ENCODE results near the gene COQ9. TPM values are rescaled to one million over a fixed set of nuclear protein-coding genes. Genes with fewer than 3 reads are reported as not detected.

COQ9 gene
- total and polyA plus RNA-seq, 2 of the 4 experiments (the other 2 are of a cell fraction) = 57.9 to 58.5 TPM

DNA sequence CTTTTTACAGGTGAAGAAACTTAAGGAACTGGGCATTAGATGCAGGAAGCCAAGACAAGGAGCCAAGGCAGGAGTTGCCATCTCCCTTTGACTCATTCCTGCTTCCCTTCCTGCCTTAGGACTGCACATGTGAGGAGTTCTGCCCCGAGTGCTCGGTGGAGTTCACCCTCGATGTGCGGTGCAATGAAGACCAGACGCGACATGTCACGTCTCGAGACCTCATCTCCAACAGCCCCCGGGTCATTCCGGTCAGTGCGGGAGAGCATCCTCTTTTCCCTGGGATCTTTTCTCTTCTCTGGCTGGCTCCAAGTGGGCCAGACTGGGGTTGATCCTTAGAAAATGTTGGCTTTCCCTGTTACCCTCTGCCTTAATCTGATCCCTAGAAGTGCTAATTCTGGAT lies 21.8 kb downstream of the COQ9 start:
- H4K91ac ChIP-seq (ENCODE audit: insufficient read depth, low read depth, low read length) = no peak overlapping the region
- no peak overlapping the region for H4K5ac ChIP-seq (ENCODE audit: low read depth, low read length)
- no TSS peak for BruUV-seq (replicated peaks)
- no peak for ATAC-seq (ENCODE audit: low read depth)
- no peaks in the 10 kb centered on the region for H3K9me3 ChIP-seq (ENCODE audit: control insufficient read depth, insufficient read depth, low read length)
- H3K4ac ChIP-seq (ENCODE audit: low read depth, low read length) = no peak overlapping the region
- H4K8ac ChIP-seq (ENCODE audit: low read depth in 2 of 2, low read length in 2 of 2) = no peak overlapping the region
- no peak overlapping the region for H2AK9ac ChIP-seq (replicated peaks; ENCODE audit: low read depth, low read length, poor library complexity)
- H2AFZ ChIP-seq (replicated peaks; ENCODE audit: low read length, poor library complexity) = no peak overlapping the region
- H3K27me3 ChIP-seq (ENCODE audit: control insufficient read depth, insufficient read depth, low read length) = no peaks in the 10 kb centered on the region
- H3K4me3 ChIP-seq (ENCODE audit: insufficient read depth, low read depth, low read length) = no peak overlapping the region
- H3K56ac ChIP-seq (ENCODE audit: extremely low read depth, insufficient read depth, low read length) = no peak overlapping the region
- no peak overlapping the region for H3K23ac ChIP-seq (ENCODE audit: low read depth, low read length)
- ChIA-PET CTCF (no interaction called here), POLR2A (ENCODE audit: unreplicated experiment) (no interaction called here)
- in situ Hi-C loops (cut with MboI; ENCODE audit: low sequenced_read_pairs) (no loop called here), intact Hi-C loops (cut with micrococcal nuclease) (no loop called here), dilution Hi-C loops (cut with HindIII; ENCODE audit: low sequenced_read_pairs, unreplicated experiment) (no loop called here)
- peaks cover 14% of the 10 kb centered on the region; the same call in 1 of the 2 replicates for H4K20me1 ChIP-seq (ENCODE audit: insufficient read depth, low read length)
- H3K79me1 ChIP-seq (ENCODE audit: low read depth in 1 of 2, low read length in 2 of 2) = peaks cover 14 to 36% of the 10 kb centered on the region in 2 experiments
- H2BK120ac ChIP-seq (ENCODE audit: low read depth, low read length) = no peak overlapping the region
- no peak overlapping the region for H3K27ac ChIP-seq (ENCODE audit: insufficient read depth, low read length)
- no peak for DNase-seq
- H2BK20ac ChIP-seq (ENCODE audit: low read depth, low read length) = no peak overlapping the region
- no peak overlapping the region for H3K9ac ChIP-seq (ENCODE audit: low read depth, low read length)
- no peaks in the 10 kb centered on the region for H3K9me1 ChIP-seq (ENCODE audit: insufficient read depth, low read length)
- H2BK15ac ChIP-seq (ENCODE audit: low read depth, low read length) = no peak overlapping the region
- no peak overlapping the region for H3K18ac ChIP-seq (ENCODE audit: low read depth, low read length)
- peaks cover 69% of the 10 kb centered on the region for H3K36me3 ChIP-seq (ENCODE audit: control insufficient read depth, insufficient read depth, low read length)
- no peak overlapping the region for H2AK5ac ChIP-seq (ENCODE audit: low read depth, low read length)
- no peak overlapping the region for H3K14ac ChIP-seq (replicated peaks; ENCODE audit: low read depth, low read length)
- TF ChIP-seq USF2 (IDR thresholded peaks at IDR 0.05; ENCODE audit: low read depth, low read length) = no peak
- no peak for TF ChIP-seq RCOR1 (IDR thresholded peaks at IDR 0.05; ENCODE audit: insufficient replicate concordance, low read length)
- TF ChIP-seq MXI1 (IDR thresholded peaks at IDR 0.05; ENCODE audit: borderline replicate concordance, low read depth, low read length) = no peak
- TF ChIP-seq RFX5 (IDR thresholded peaks at IDR 0.05; ENCODE audit: low read depth, low read length) = no peak
- no peak for TF ChIP-seq FOS (IDR thresholded peaks at IDR 0.05; ENCODE audit: low read depth, low read length)
- TF ChIP-seq, protein P1, sequence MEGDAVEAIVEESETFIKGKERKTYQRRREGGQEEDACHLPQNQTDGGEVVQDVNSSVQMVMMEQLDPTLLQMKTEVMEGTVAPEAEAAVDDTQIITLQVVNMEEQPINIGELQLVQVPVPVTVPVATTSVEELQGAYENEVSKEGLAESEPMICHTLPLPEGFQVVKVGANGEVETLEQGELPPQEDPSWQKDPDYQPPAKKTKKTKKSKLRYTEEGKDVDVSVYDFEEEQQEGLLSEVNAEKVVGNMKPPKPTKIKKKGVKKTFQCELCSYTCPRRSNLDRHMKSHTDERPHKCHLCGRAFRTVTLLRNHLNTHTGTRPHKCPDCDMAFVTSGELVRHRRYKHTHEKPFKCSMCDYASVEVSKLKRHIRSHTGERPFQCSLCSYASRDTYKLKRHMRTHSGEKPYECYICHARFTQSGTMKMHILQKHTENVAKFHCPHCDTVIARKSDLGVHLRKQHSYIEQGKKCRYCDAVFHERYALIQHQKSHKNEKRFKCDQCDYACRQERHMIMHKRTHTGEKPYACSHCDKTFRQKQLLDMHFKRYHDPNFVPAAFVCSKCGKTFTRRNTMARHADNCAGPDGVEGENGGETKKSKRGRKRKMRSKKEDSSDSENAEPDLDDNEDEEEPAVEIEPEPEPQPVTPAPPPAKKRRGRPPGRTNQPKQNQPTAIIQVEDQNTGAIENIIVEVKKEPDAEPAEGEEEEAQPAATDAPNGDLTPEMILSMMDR (conservative IDR thresholded peaks at IDR 0.05; ENCODE audit: low read depth, low read length) = no peak
- TF ChIP-seq CEBPB (IDR thresholded peaks at IDR 0.05; ENCODE audit: low read depth, low read length) = no peak
- no peak for TF ChIP-seq NFE2L2 (IDR thresholded peaks at IDR 0.05; ENCODE audit: low read depth, low read length)
- H2BK5ac ChIP-seq (ENCODE audit: low read depth, low read length, poor library complexity, severe bottlenecking) = no peak overlapping the region
- no peak overlapping the region for H3K4me2 ChIP-seq (ENCODE audit: low read depth, low read length)
- 100% methylated on average over 2 of the region's 11 CpGs; no CpG with 5 or more reads in 1 of the 2 experiments for WGBS, 2 experiments (ENCODE audit: extremely low coverage in 2 of 2, insufficient read length in 1 of 2)
- peaks cover 2% of the 10 kb centered on the region; the same call in 1 of the 2 replicates for H3K4me1 ChIP-seq (ENCODE audit: control insufficient read depth, insufficient read depth, low read length)
